IPS-18c (cell line): ENCODE measurements around the gene DNAJC7.
A peak's percentile ranks its signal among the peaks of the same experiment; 100 is the strongest.

Source experiments
- H3K4me3 ChIP-seq: 2 replicates; pipeline ENCODE4 v1.7.0; 2013; ENCODE audit warnings: low read depth, mild to moderate bottlenecking, low read length, moderate library complexity; ENCODE audit not compliant: insufficient read depth
- H3K9me3 ChIP-seq: one replicate; pipeline ENCODE4 v1.6.1; 2013; ENCODE audit warnings: mild to moderate bottlenecking, low read length, moderate library complexity; ENCODE audit not compliant: control insufficient read depth, insufficient read depth

DNAJC7 gene

GRCh38 chr17:42049834-42050392 is 32.7 kb upstream of the DNAJC7 start:
- Histone ChIP-seq H3K9me3 (peaks cover 2% of the 10 kb centered on the region), H3K4me3 (peak overlapping the region; percentile 70)

GRCh38 chr17:42047343-42047742 is 30.1 kb upstream of the DNAJC7 start:
- Histone ChIP-seq H3K4me3 (no peak overlapping the region), H3K9me3 (no peaks in the 10 kb centered on the region)

GRCh38 chr17:42045719-42046118 is 28.5 kb upstream of the DNAJC7 start:
- Histone ChIP-seq H3K9me3 (no peaks in the 10 kb centered on the region), H3K4me3 (no peak overlapping the region)

- Histone ChIP-seq H3K9me3 (no peaks in the 10 kb centered on the region), H3K4me3 (no peak overlapping the region)
Observed at GRCh38 chr17:42042598-42043319, 25.5 kb upstream of the DNAJC7 start.

GRCh38 chr17:42041619-42042018 is 24.4 kb upstream of the DNAJC7 start:
- H3K9me3 ChIP-seq: no peaks in the 10 kb centered on the region
- no peak overlapping the region for H3K4me3 ChIP-seq

- no peaks in the 10 kb centered on the region for H3K9me3 ChIP-seq
Observed at GRCh38 chr17:42040818-42041217, 23.6 kb upstream of the DNAJC7 start.

GRCh38 chr17:42039794-42040763 is 22.8 kb upstream of the DNAJC7 start:
- Histone ChIP-seq H3K9me3 (no peaks in the 10 kb centered on the region), H3K4me3 (no peak overlapping the region)

More at GRCh38 chr17:42040818-42041217, 23.6 kb upstream of the DNAJC7 start:
- H3K4me3 ChIP-seq: no peak overlapping the region

GRCh38 chr17:42038221-42038973 is 21.2 kb upstream of the DNAJC7 start:
- Histone ChIP-seq H3K4me3 (no peak overlapping the region), H3K9me3 (no peaks in the 10 kb centered on the region)

GRCh38 chr17:42034059-42034458 is 16.8 kb upstream of the DNAJC7 start:
- H3K9me3 ChIP-seq: no peaks in the 10 kb centered on the region

GRCh38 chr17:42031584-42031983 is 14.3 kb upstream of the DNAJC7 start:
- H3K4me3 ChIP-seq: no peak overlapping the region
- no peaks in the 10 kb centered on the region for H3K9me3 ChIP-seq

More at GRCh38 chr17:42034059-42034458, 16.8 kb upstream of the DNAJC7 start:
- no peak overlapping the region for H3K4me3 ChIP-seq

GRCh38 chr17:42028791-42029127 is 11.5 kb upstream of the DNAJC7 start:
- Histone ChIP-seq H3K4me3 (no peak overlapping the region), H3K9me3 (no peaks in the 10 kb centered on the region)

- no peaks in the 10 kb centered on the region for H3K9me3 ChIP-seq
- no peak overlapping the region for H3K4me3 ChIP-seq
Observed at GRCh38 chr17:42027961-42028790, 10.9 kb upstream of the DNAJC7 start.

- no peak overlapping the region for H3K4me3 ChIP-seq
- H3K9me3 ChIP-seq: no peaks in the 10 kb centered on the region
Observed at GRCh38 chr17:42027590-42027889, 10.3 kb upstream of the DNAJC7 start.

- Histone ChIP-seq H3K4me3 (no peak overlapping the region), H3K9me3 (no peaks in the 10 kb centered on the region)
Observed at GRCh38 chr17:42026857-42027589, 9.8 kb upstream of the DNAJC7 start.

- Histone ChIP-seq H3K9me3 (no peaks in the 10 kb centered on the region), H3K4me3 (no peak overlapping the region)
Observed at GRCh38 chr17:42025936-42026335, 8.7 kb upstream of the DNAJC7 start.

- no peaks in the 10 kb centered on the region for H3K9me3 ChIP-seq
- H3K4me3 ChIP-seq: no peak overlapping the region
Observed at GRCh38 chr17:42025191-42025579, 7.9 kb upstream of the DNAJC7 start.
